ENCODE results near the gene MAP2K5. TPM values are rescaled to one million over a fixed set of nuclear protein-coding genes. Genes with fewer than 3 reads are reported as not detected.
A peak's percentile ranks its signal among the peaks of the same experiment; 100 is the strongest.

The MAP2K5 gene
- total and polyA plus RNA-seq, 9 of the 15 experiments (the other 6 are each of a cell fraction or from before 2014, with no cell fraction given) = 0.41 to 16.5 (median 7.5) TPM

DNA sequence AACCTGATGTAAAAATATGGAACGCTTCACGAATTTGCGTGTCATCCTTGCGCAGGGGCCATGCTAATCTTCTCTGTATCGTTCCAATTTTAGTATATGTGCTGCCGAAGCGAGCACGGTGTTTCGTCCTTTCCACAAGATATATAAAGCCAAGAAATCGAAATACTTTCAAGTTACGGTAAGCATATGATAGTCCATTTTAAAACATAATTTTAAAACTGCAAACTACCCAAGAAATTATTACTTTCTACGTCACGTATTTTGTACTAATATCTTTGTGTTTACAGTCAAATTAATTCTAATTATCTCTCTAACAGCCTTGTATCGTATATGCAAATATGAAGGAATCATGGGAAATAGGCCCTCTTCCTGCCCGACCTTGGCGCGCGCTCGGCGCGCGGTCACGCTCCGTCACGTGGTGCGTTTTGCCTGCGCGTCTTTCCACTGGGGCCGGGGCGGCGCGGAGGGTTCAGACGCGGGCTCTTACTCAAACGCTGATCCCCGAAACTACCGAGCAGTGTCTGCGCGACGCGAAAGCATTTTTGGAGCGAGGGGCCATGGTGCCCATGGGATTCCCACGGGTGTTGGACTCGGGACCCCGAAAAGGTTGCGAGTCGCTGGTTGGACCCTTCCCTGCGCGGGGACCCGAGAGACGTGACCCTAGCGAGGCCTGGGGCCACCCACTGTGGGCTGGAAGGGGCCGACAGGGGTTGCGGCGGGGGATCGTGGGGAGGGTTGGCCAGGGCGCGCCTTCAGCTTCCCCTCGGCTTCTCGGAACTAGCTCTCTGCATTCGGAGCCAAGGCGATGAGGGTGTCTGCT lies 297.6 kb downstream of the MAP2K5 start, which contains the start of gene RNU6-1 (continued):
- TF ChIP-seq, protein P1, sequence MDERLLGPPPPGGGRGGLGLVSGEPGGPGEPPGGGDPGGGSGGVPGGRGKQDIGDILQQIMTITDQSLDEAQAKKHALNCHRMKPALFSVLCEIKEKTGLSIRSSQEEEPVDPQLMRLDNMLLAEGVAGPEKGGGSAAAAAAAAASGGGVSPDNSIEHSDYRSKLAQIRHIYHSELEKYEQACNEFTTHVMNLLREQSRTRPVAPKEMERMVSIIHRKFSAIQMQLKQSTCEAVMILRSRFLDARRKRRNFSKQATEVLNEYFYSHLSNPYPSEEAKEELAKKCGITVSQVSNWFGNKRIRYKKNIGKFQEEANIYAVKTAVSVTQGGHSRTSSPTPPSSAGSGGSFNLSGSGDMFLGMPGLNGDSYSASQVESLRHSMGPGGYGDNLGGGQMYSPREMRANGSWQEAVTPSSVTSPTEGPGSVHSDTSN (CRISPR knock-in tag; IDR thresholded peaks at IDR 0.05; ENCODE audit: low read depth) = no peak
- TF ChIP-seq, protein P1 (tag; conservative IDR thresholded peaks at IDR 0.05; ENCODE audit: low read depth) = no peak
- TF ChIP-seq, protein P2, sequence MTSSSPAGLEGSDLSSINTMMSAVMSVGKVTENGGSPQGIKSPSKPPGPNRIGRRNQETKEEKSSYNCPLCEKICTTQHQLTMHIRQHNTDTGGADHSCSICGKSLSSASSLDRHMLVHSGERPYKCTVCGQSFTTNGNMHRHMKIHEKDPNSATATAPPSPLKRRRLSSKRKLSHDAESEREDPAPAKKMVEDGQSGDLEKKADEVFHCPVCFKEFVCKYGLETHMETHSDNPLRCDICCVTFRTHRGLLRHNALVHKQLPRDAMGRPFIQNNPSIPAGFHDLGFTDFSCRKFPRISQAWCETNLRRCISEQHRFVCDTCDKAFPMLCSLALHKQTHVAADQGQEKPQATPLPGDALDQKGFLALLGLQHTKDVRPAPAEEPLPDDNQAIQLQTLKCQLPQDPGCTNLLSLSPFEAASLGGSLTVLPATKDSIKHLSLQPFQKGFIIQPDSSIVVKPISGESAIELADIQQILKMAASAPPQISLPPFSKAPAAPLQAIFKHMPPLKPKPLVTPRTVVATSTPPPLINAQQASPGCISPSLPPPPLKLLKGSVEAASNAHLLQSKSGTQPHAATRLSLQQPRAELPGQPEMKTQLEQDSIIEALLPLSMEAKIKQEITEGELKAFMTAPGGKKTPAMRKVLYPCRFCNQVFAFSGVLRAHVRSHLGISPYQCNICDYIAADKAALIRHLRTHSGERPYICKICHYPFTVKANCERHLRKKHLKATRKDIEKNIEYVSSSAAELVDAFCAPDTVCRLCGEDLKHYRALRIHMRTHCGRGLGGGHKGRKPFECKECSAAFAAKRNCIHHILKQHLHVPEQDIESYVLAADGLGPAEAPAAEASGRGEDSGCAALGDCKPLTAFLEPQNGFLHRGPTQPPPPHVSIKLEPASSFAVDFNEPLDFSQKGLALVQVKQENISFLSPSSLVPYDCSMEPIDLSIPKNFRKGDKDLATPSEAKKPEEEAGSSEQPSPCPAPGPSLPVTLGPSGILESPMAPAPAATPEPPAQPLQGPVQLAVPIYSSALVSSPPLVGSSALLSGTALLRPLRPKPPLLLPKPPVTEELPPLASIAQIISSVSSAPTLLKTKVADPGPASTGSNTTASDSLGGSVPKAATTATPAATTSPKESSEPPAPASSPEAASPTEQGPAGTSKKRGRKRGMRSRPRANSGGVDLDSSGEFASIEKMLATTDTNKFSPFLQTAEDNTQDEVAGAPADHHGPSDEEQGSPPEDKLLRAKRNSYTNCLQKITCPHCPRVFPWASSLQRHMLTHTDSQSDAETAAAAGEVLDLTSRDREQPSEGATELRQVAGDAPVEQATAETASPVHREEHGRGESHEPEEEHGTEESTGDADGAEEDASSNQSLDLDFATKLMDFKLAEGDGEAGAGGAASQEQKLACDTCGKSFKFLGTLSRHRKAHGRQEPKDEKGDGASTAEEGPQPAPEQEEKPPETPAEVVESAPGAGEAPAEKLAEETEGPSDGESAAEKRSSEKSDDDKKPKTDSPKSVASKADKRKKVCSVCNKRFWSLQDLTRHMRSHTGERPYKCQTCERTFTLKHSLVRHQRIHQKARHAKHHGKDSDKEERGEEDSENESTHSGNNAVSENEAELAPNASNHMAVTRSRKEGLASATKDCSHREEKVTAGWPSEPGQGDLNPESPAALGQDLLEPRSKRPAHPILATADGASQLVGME (CRISPR knock-in tag; IDR thresholded peaks at IDR 0.05) = no peak
- TF ChIP-seq HIVEP1 (CRISPR knock-in tag; IDR thresholded peaks at IDR 0.05) (no peak), NCOR1 (IDR thresholded peaks at IDR 0.05) (no peak; the same call in 1 of the 2 replicates), GABPA (tag; conservative IDR thresholded peaks at IDR 0.05; ENCODE audit: low read depth) (peak; percentile 66), ZNF436 (CRISPR knock-in tag; IDR thresholded peaks at IDR 0.05) (no peak), MBD2 (IDR thresholded peaks at IDR 0.05; ENCODE audit: borderline replicate concordance, low read depth) (peak; percentile 55; the same call in 1 of the 2 replicates), SMAD1 (IDR thresholded peaks at IDR 0.05; ENCODE audit: low read depth, low read length, partially characterized antibody) (no peak), ZNF12 (CRISPR knock-in tag; IDR thresholded peaks at IDR 0.05) (peak; percentile 71; the same call in 1 of the 2 replicates), DNMT1 (IDR thresholded peaks at IDR 0.05) (no peak), MECOM (CRISPR knock-in tag; IDR thresholded peaks at IDR 0.05) (no peak), TEAD2 (tag; IDR thresholded peaks at IDR 0.05) (no peak), ZSCAN29 (IDR thresholded peaks at IDR 0.05) (no peak; the same call in 1 of the 2 replicates), BRD9 (IDR thresholded peaks at IDR 0.05; ENCODE audit: low read depth, partially characterized antibody) (no peak), POLR2H (tag; IDR thresholded peaks at IDR 0.05; ENCODE audit: low read depth) (peak; percentile 100)
- TF ChIP-seq, protein P3, sequence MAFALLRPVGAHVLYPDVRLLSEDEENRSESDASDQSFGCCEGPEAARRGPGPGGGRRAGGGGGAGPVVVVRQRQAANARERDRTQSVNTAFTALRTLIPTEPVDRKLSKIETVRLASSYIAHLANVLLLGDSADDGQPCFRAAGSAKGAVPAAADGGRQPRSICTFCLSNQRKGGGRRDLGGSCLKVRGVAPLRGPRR (CRISPR knock-in tag; IDR thresholded peaks at IDR 0.05) = no peak
- TF ChIP-seq, protein P4, sequence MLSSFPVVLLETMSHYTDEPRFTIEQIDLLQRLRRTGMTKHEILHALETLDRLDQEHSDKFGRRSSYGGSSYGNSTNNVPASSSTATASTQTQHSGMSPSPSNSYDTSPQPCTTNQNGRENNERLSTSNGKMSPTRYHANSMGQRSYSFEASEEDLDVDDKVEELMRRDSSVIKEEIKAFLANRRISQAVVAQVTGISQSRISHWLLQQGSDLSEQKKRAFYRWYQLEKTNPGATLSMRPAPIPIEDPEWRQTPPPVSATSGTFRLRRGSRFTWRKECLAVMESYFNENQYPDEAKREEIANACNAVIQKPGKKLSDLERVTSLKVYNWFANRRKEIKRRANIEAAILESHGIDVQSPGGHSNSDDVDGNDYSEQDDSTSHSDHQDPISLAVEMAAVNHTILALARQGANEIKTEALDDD (IDR thresholded peaks at IDR 0.05) = no peak
